Progenitor cell of endocrine pancreas (in vitro differentiated cells): ENCODE results near the gene NAV2. TPM values are rescaled to one million over a fixed set of nuclear protein-coding genes. Genes with fewer than 3 reads are reported as not detected.

Experiments used
- DNase-seq: peaks from one replicate; pipeline ENCODE4 v3.0.0; 2021; ENCODE audit warnings: low spot score; ENCODE audit not compliant: unreplicated experiment
- H3K27ac Mint-ChIP-seq: 2 replicates; pipeline ENCODE4 v1.8.0; 2021; ENCODE audit warnings: mild to moderate bottlenecking, moderate library complexity, mixed read lengths
- H3K27me3 Mint-ChIP-seq: 2 replicates; pipeline ENCODE4 v1.8.0; 2021; ENCODE audit warnings: mixed read lengths
- H3K36me3 Mint-ChIP-seq: 2 replicates; pipeline ENCODE4 v1.8.0; 2022; ENCODE audit warnings: mixed read lengths; ENCODE audit not compliant: insufficient read depth
- H3K4me1 Mint-ChIP-seq: 2 replicates; pipeline ENCODE4 v1.8.0; 2021; ENCODE audit warnings: low read depth, mixed read lengths
- H3K4me3 Mint-ChIP-seq: 2 replicates; pipeline ENCODE4 v1.8.0; 2021; ENCODE audit warnings: low read depth, mild to moderate bottlenecking, moderate library complexity, mixed read lengths
- H3K9me3 Mint-ChIP-seq: 2 replicates; pipeline ENCODE4 v1.8.0; 2021; ENCODE audit warnings: low read depth, mixed read lengths
- CTCF ChIP-seq: fragments of 200-600 bp; sonication (generic); IDR thresholded peaks from one replicate; pipeline ENCODE4 v1.5.0; 2021; ENCODE audit warnings: antibody characterized with exemption, mild to moderate bottlenecking; ENCODE audit not compliant: unreplicated experiment
- total RNA-seq: library from RNA; stranded (reverse); gene quantifications from 2 replicates; pipeline ENCODE4 v1.2.1, GENCODE V29; 2021

The NAV2 gene
- total RNA-seq, 1 donor from 2014 or later, result 88.3 TPM

DNA sequence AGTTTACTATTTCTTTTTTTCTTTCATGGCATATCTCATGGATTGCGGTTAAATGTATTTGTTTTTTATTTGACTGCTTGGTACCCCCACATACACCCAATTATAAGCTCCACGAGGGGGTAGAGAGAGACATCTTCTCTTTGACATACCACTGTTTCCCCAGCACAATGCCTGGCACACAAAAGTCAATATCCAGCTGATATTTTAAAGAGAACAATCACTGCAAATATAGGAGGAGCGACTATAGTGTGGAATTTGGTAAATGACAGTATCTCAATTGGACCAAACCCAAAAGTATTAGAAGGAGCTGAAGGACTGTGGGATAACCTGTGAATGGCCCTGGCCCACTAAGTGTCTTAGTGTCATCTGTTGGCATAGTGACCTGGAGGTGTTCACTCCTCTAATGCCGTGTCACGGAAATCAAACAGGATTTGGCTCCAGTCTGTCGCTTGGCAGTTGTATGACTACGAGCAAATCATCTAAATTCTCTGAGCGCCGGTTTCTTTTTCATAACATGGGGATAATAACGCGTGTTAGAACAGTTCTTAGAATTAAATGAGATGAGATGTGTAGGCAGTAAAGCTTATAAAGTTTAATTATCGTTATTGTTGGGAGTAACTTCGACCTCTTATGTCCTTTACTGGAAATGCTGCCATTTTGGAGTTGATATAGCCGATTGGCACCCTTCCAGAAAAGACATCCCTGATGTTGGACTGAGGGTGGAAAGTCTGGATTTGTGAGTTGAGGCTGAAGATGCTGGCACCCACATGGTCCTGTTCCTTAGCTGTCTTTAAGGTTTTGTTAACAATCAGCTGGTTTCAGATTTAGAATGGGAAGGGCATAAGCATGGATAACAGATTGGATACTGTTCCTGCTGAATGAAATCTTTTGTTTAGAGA is 303.1 kb downstream of the NAV2 start:
- Mint-ChIP-seq H3K36me3 (no peaks in the 10 kb centered on the region), H3K9me3 (no peaks in the 10 kb centered on the region), H3K4me1 (peaks cover 28% of the 10 kb centered on the region), H3K27me3 (no peaks in the 10 kb centered on the region), H3K27ac (peak overlapping the region; percentile 70), H3K4me3 (no peak overlapping the region)
- no peak for DNase-seq
- TF ChIP-seq CTCF, result no peak

DNA sequence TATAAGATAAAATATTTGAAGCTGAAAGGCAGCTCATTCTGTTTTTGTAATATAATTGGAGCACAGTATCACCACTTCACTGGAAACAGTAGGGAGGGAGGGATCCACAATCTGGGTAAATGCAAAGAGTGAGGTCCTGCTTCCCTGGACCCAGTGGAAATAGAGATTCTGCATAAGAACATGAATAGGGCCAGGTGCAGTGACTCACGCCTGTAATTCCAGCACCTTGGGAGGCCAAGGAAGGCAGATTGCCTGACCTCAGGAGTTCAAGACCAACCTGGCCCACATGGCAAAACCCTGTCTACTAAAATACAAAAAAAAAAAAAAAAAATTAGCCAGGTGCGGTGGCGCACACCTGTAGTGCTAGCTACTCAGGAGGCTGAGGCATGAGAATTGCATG is 303.9 kb downstream of the NAV2 start:
- Mint-ChIP-seq H3K27me3 (no peaks in the 10 kb centered on the region), H3K27ac (no peak overlapping the region), H3K4me3 (no peak overlapping the region), H3K36me3 (no peaks in the 10 kb centered on the region), H3K4me1 (peaks cover 28% of the 10 kb centered on the region), H3K9me3 (no peaks in the 10 kb centered on the region)
- no peak for DNase-seq
- no peak for TF ChIP-seq CTCF

DNA sequence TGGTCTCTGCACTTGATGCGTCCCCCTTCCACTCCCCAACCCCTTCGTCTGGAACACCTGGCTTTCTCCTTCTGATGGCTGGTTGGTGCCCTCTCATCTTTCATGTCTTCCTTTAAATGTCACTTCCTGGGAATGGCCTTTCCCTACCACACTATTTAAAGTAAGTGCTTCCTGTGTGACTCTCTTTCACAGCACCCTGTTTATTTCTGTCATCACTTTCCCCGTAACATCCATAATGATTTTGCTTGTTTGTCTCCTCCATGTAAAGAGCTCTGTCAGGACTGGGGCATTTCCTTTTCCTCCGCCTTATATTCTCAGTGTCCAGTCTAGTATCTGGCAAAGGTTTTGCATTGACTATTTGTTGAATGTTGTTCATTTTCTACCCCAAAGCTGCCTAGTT is 304.7 kb downstream of the NAV2 start:
- H3K4me3 Mint-ChIP-seq, result no peak overlapping the region
- H3K36me3 Mint-ChIP-seq, result no peaks in the 10 kb centered on the region
- peaks cover 28% of the 10 kb centered on the region for H3K4me1 Mint-ChIP-seq
- H3K27me3 Mint-ChIP-seq, result no peaks in the 10 kb centered on the region
- TF ChIP-seq CTCF, result no peak
- no peaks in the 10 kb centered on the region for H3K9me3 Mint-ChIP-seq
- no peak for DNase-seq
- H3K27ac Mint-ChIP-seq, result peak overlapping the region; percentile 72

DNA sequence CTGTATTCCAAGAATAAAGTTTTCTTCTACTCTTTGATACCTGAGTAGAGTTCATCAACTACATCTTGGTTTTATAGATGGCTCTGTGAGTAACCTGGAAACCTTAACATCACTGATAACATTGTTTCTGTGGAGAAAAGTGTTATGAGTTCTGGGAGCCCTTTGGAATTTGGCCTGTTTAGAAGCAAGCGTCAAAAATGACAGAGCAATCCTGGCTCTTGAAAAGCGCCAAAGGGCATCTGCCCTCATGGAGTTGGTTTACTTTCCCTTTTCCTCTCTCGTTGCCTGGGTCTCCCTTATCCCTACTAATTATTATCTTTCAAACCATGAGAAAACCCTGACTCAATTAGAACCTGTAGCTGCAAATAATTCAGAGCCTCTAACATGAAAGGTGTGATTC is 307.6 kb downstream of the NAV2 start:
- TF ChIP-seq CTCF, result no peak
- Mint-ChIP-seq H3K4me1 (peaks cover 32% of the 10 kb centered on the region), H3K4me3 (no peak overlapping the region), H3K36me3 (no peaks in the 10 kb centered on the region), H3K27me3 (no peaks in the 10 kb centered on the region), H3K27ac (no peak overlapping the region), H3K9me3 (no peaks in the 10 kb centered on the region)
- no peak for DNase-seq

GRCh38 chr11:20020716-20021115 is 308.1 kb downstream of the NAV2 start:
- Mint-ChIP-seq H3K27ac (no peak overlapping the region), H3K9me3 (no peaks in the 10 kb centered on the region), H3K4me3 (no peak overlapping the region), H3K27me3 (no peaks in the 10 kb centered on the region), H3K4me1 (peaks cover 35% of the 10 kb centered on the region), H3K36me3 (no peaks in the 10 kb centered on the region)
- DNase-seq, result no peak
- TF ChIP-seq CTCF, result no peak
